H1 (cell line): ENCODE data around the gene CHAC2. TPM values are rescaled to one million over a fixed set of nuclear protein-coding genes. Genes with fewer than 3 reads are reported as not detected.

ENCODE experiments used
- CTCF ChIA-PET: fragments of 300-600 bp; sonication (Branson Sonifier 250); formaldehyde crosslinking; loops from one replicate; lab custom pipeline; 2021; ENCODE audit not compliant: partially characterized antibody; lab: Charles Lee
- POLR2A ChIA-PET: fragments of 300-600 bp; sonication (Branson Sonifier 250); formaldehyde crosslinking; loops from one replicate; lab custom pipeline; 2021; ENCODE audit warnings: inconsistent platforms; ENCODE audit not compliant: partially characterized antibody; lab: Charles Lee
- DNase-seq, 2 experiments: peaks; one replicate each; pipeline versions ENCODE4 v3.0.0 to v3.0.0-alpha.2; 2010 to 2022; ENCODE audit warnings: low spot score in 2 of 2, low read depth in 1 of 2, mixed read lengths in 1 of 2
- FAIRE-seq: peaks from 2 replicates; lab custom pipeline; 2011; peaks lifted over from hg19 to GRCh38; lab: Jason Lieb, UNC
- H2AFZ ChIP-seq: 2 replicates; pipeline ENCODE4 v1.8.1; 2012; ENCODE audit warnings: low read length, inconsistent platforms
- H2AK5ac ChIP-seq: 2 replicates; pipeline ENCODE4 v1.6.1; 2013; ENCODE audit warnings: low read depth, low read length
- H2BK120ac ChIP-seq: replicated peaks from 2 replicates; pipeline ENCODE3; 2013; ENCODE audit warnings: low read depth, low read length, inconsistent platforms
- H2BK12ac ChIP-seq: 2 replicates; pipeline ENCODE4 v1.6.1; 2013; ENCODE audit warnings: low read depth, low read length
- H2BK15ac ChIP-seq: 2 replicates; pipeline ENCODE4 v1.6.1; 2013; ENCODE audit warnings: low read length
- H2BK20ac ChIP-seq: 2 replicates; pipeline ENCODE4 v1.6.1; 2013; ENCODE audit warnings: low read length
- H2BK5ac ChIP-seq: 2 replicates; pipeline ENCODE4 v1.6.1; 2013; ENCODE audit warnings: low read depth, low read length
- H3K14ac ChIP-seq: 2 replicates; pipeline ENCODE4 v1.6.1; 2013; ENCODE audit warnings: inconsistent platforms; ENCODE audit not compliant: insufficient read length
- H3K18ac ChIP-seq: 2 replicates; pipeline ENCODE4 v1.6.1; 2013; ENCODE audit warnings: low read length; ENCODE audit errors: extremely low read depth
- H3K23ac ChIP-seq: 2 replicates; pipeline ENCODE4 v1.6.1; 2013; ENCODE audit warnings: inconsistent platforms; ENCODE audit not compliant: insufficient read length
- H3K23me2 ChIP-seq: 2 replicates; pipeline ENCODE4 v1.6.1; 2013; ENCODE audit warnings: low read depth, low read length
- H3K27ac ChIP-seq: 2 replicates; pipeline ENCODE4 v1.6.1; 2011; ENCODE audit warnings: low read depth, low read length, inconsistent platforms
- H3K27me3 ChIP-seq, 4 experiments: replicated peaks in 1 of 4; 1 replicate in 1 of 4; 2 replicates in 3 of 4; pipeline versions ENCODE4 v1.6.1 to v1.8.1; 2011 to 2013; ENCODE audit warnings: low read length in 3 of 4, mild to moderate bottlenecking in 3 of 4, inconsistent platforms in 2 of 4, mixed read lengths in 2 of 4, moderate library complexity in 1 of 4; ENCODE audit not compliant: control insufficient read depth in 3 of 4, insufficient read depth in 3 of 4; ENCODE audit errors: extremely low read depth in 1 of 4
- H3K36me3 ChIP-seq, 4 experiments: 2 replicates each; pipeline versions ENCODE4 v1.6.1 to v1.8.1; 2011 to 2013; ENCODE audit warnings: mild to moderate bottlenecking in 4 of 4, low read length in 3 of 4, moderate library complexity in 2 of 4, control low read depth in 1 of 4, inconsistent platforms in 1 of 4; ENCODE audit not compliant: insufficient read depth in 4 of 4, control insufficient read depth in 2 of 4
- H3K4ac ChIP-seq: replicated peaks from 2 replicates; pipeline ENCODE3; 2013; ENCODE audit warnings: low read length, low read depth, mixed read lengths, inconsistent platforms; ENCODE audit not compliant: insufficient read length
- H3K4me1 ChIP-seq, 4 experiments: replicated peaks in 1 of 4; 1 replicate in 1 of 4; 2 replicates in 3 of 4; pipeline versions ENCODE4 v1.6.1 to v1.8.1; 2011 to 2013; ENCODE audit warnings: low read length in 3 of 4, inconsistent platforms in 2 of 4, mixed read lengths in 1 of 4; ENCODE audit not compliant: insufficient read depth in 4 of 4, control insufficient read depth in 3 of 4
- H3K4me2 ChIP-seq, 2 experiments: 2 replicates each; pipeline versions ENCODE4 v1.6.1 to v1.8.1; 2011 to 2013; ENCODE audit warnings: low read depth in 2 of 2, low read length in 2 of 2, control low read depth in 1 of 2, inconsistent platforms in 1 of 2, mild to moderate bottlenecking in 1 of 2; ENCODE audit not compliant: insufficient read depth in 1 of 2
- H3K4me3 ChIP-seq, 4 experiments: fragments of 200-600, 300-600 bp in 1 of 4; sonication (generic), shearing (Covaris generic), sonication (Bioruptor Twin) in 1 of 4; 2 replicates each; pipeline versions ENCODE4 v1.5.1 to v1.8.1; 2011 to 2016; ENCODE audit warnings: low read length in 4 of 4, low read depth in 3 of 4, control low read depth in 2 of 4, inconsistent platforms in 2 of 4, mild to moderate bottlenecking in 2 of 4, mixed read lengths in 1 of 4, moderate library complexity in 1 of 4; ENCODE audit not compliant: insufficient read depth in 2 of 4; ENCODE audit errors: extremely low read depth in 1 of 4
- H3K56ac ChIP-seq: replicated peaks from 2 replicates; pipeline ENCODE3; 2013; ENCODE audit warnings: low read depth, mild to moderate bottlenecking, mixed read lengths, low read length, inconsistent platforms; ENCODE audit not compliant: insufficient read length
- H3K79me1 ChIP-seq: 2 replicates; pipeline ENCODE4 v1.6.1; 2013; ENCODE audit warnings: low read depth, low read length, control low read depth
- H3K79me2 ChIP-seq, 2 experiments: 2 replicates each; pipeline versions ENCODE4 v1.6.1 to v1.8.1; 2012 to 2013; ENCODE audit warnings: low read length in 2 of 2, mild to moderate bottlenecking in 2 of 2, inconsistent platforms in 1 of 2; ENCODE audit not compliant: insufficient read depth in 2 of 2, control insufficient read depth in 1 of 2
- H3K9ac ChIP-seq, 4 experiments: replicated peaks in 1 of 4; 1 replicate in 1 of 4; 2 replicates in 3 of 4; pipeline versions ENCODE4 v1.6.1 to v1.8.1; 2011 to 2013; ENCODE audit warnings: low read depth in 3 of 4, low read length in 3 of 4, control low read depth in 2 of 4, mild to moderate bottlenecking in 2 of 4, moderate library complexity in 2 of 4, inconsistent platforms in 1 of 4; ENCODE audit errors: extremely low read depth in 1 of 4
- H3K9me3 ChIP-seq, 2 experiments: 2 replicates each; pipeline versions ENCODE4 v1.6.1 to v1.8.1; 2012 to 2013; ENCODE audit warnings: mild to moderate bottlenecking in 2 of 2, moderate library complexity in 2 of 2, control low read depth in 1 of 2, inconsistent platforms in 1 of 2, low read depth in 1 of 2, low read length in 1 of 2, mixed read lengths in 1 of 2; ENCODE audit not compliant: insufficient read depth in 2 of 2
- H4K20me1 ChIP-seq, 2 experiments: replicated peaks in 1 of 2; 2 replicates each; pipeline versions ENCODE3 to v1.8.1; 2011 to 2013; ENCODE audit warnings: inconsistent platforms in 2 of 2, low read length in 2 of 2, mild to moderate bottlenecking in 1 of 2; ENCODE audit not compliant: insufficient read depth in 2 of 2, control insufficient read depth in 1 of 2
- H4K5ac ChIP-seq: 2 replicates; pipeline ENCODE4 v1.6.1; 2013; ENCODE audit warnings: low read length, low read depth, mixed read lengths, inconsistent platforms; ENCODE audit not compliant: insufficient read length
- H4K8ac ChIP-seq: 2 replicates; pipeline ENCODE4 v1.8.0; 2013; ENCODE audit warnings: mild to moderate bottlenecking, moderate library complexity, low read length, inconsistent platforms; ENCODE audit not compliant: insufficient read depth; ENCODE audit errors: extremely low read depth
- H4K91ac ChIP-seq: replicated peaks from 2 replicates; pipeline ENCODE3; 2013; ENCODE audit warnings: low read length, mixed read lengths, inconsistent platforms; ENCODE audit not compliant: insufficient read length
- EP300 ChIP-seq, 2 experiments: IDR thresholded peaks; 1 replicate in 1 of 2; 2 replicates in 1 of 2; pipeline ENCODE4 v1.6.1; 2011 to 2012; ENCODE audit warnings: low read depth in 2 of 2, low read length in 2 of 2, mild to moderate bottlenecking in 2 of 2, borderline replicate concordance in 1 of 2, inconsistent platforms in 1 of 2, moderate library complexity in 1 of 2
- JUND ChIP-seq: IDR thresholded peaks from 2 replicates; pipeline ENCODE4 v1.6.1; 2011; ENCODE audit warnings: mild to moderate bottlenecking, improper control_type of control experiment, low read length
- ZNF274 ChIP-seq: IDR thresholded peaks from 2 replicates; pipeline ENCODE4 v1.7.0; 2012; ENCODE audit warnings: low read length, borderline replicate concordance; ENCODE audit errors: extremely low read depth
- WGBS, 2 experiments: shearing (Covaris generic) in 1 of 2; methylation state at CpG; one replicate each; pipeline versions ENCODE4 v1.1.6 to v1.1.7; 2013 to 2015; ENCODE audit warnings: low lambda C conversion rate in 2 of 2, mixed read lengths in 2 of 2, inconsistent platforms in 1 of 2, low coverage in 1 of 2, missing lambda C conversion rate in 1 of 2; ENCODE audit not compliant: insufficient replicate concordance in 2 of 2, insufficient coverage in 1 of 2, insufficient read length in 1 of 2; ENCODE audit errors: extremely low coverage in 1 of 2, missing lambda C conversion rate in 1 of 2; 5-methylcytosine and 5-hydroxymethylcytosine counted together
- polyA plus RNA-seq, 7 experiments: library from polyadenylated mRNA; depleted of rRNA in 3 of 7; stranded (reverse) in 5 of 7; unstranded in 2 of 7; fragments of >200 nt in 5 of 7; fragments of 200-250 nt in 2 of 7; gene quantifications; 1 replicate in 5 of 7; 2 replicates in 1 of 7; 4 replicates in 1 of 7; pipeline versions ENCODE4 v1.2.1 to v1.2.3, GENCODE V29; 2011 to 2013; ENCODE audit warnings: missing spikeins in 2 of 7, mixed read lengths in 2 of 7
- total RNA-seq: library from RNA; stranded (reverse); fragmentation: NEBNext Ultra II Directional; extraction: Animal tissue kit (Norgen Biotek cat#: 25700); gene quantifications from 2 replicates; pipeline ENCODE4 v1.2.1, GENCODE V29; 2021
- TF ChIP-seq, protein P1 (sequence below): IDR thresholded peaks from 2 replicates; pipeline ENCODE4 v1.6.1; 2012; ENCODE audit warnings: inconsistent platforms

CHAC2 gene
- total and polyA plus RNA-seq, 2 of the 8 experiments (the other 6 are each of a cell fraction or from before 2014, with no cell fraction given): 5.4 to 11.2 TPM

DNA sequence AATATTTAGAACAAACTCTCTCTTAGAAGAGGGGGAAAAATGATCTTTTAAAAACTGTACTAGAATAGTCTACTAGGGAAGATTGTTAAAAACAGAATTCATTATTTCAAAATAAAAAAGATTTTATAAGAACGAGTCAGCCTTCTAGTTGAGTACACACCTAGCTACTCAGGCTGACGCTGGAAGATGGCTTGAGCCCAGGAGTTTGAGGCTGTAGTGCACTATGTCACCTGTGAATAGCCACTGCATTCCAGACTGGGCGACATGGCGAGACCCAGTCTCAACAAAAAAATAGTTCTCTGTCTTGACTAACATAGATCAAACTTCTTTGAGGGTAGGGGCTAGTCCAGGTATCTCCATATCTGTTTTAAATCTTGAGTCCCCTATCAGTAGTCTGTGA lies 53.1 kb downstream of the CHAC2 start:
- Histone ChIP-seq H3K18ac (no peak overlapping the region), H3K4me3 (no peak overlapping the region), H3K9ac (no peak overlapping the region), H3K23me2 (no peaks in the 10 kb centered on the region), H4K91ac (no peak overlapping the region), H2AK5ac (no peak overlapping the region), H2AFZ (no peak overlapping the region), H2BK12ac (no peak overlapping the region), H3K56ac (no peak overlapping the region), H3K79me2 (no peaks in the 10 kb centered on the region), H2BK5ac (no peak overlapping the region), H3K27ac (no peak overlapping the region), H3K27me3 (no peaks in the 10 kb centered on the region), H2BK20ac (no peak overlapping the region), H3K14ac (no peak overlapping the region), H2BK120ac (no peak overlapping the region), H2BK15ac (no peak overlapping the region), H4K20me1 (no peaks in the 10 kb centered on the region), H3K9me3 (no peaks in the 10 kb centered on the region), H4K8ac (no peak overlapping the region), H3K4me2 (no peak overlapping the region), H3K79me1 (no peaks in the 10 kb centered on the region), H3K23ac (no peak overlapping the region), H3K4me1 (peaks cover 0 to 1% (median under 1%) of the 10 kb centered on the region in 4 experiments; a peak in 2 of 7 replicates), H3K4ac (no peak overlapping the region), H3K36me3 (peaks cover 0 to 5% (median under 1%) of the 10 kb centered on the region in 4 experiments; a peak in 3 of 8 replicates), H4K5ac (no peak overlapping the region)
- CTCF ChIA-PET: no interaction called here
- FAIRE-seq (no peak), DNase-seq (no peak)
- POLR2A ChIA-PET: interaction anchor here (1.2 to 1.4 kb wide), 2 partner anchors 41 to 70 kb away, joined by 3 read pairs; no protein-coding TSS in a partner anchor
- WGBS, 2 experiments: 95% methylated on average over 4 of the region's 4 CpGs; no CpG with 5 or more reads in 1 of the 2 experiments
- TF ChIP-seq ZNF274 (no peak), JUND (no peak), EP300 (IDR thresholded peaks at IDR 0.05; ENCODE audit: borderline replicate concordance in 1 of 2, low read depth in 2 of 2, low read length in 2 of 2) (no peak)
- TF ChIP-seq, protein P1, sequence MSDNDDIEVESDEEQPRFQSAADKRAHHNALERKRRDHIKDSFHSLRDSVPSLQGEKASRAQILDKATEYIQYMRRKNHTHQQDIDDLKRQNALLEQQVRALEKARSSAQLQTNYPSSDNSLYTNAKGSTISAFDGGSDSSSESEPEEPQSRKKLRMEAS: no peak
